ENCODE data around the gene IRF9. TPM values are rescaled to one million over a fixed set of nuclear protein-coding genes. Genes with fewer than 3 reads are reported as not detected.

IRF9 gene
- total and polyA plus RNA-seq, 2 of the 13 experiments (the other 11 are each of a cell fraction or from before 2014, with no cell fraction given), result 14.9 to 49.7 TPM

- peak; percentile 54 for TF ChIP-seq CTCF (CRISPR knock-in tag; IDR thresholded peaks at IDR 0.05)
- TF ChIP-seq CHD2 (IDR thresholded peaks at IDR 0.05; ENCODE audit: low read depth, low read length), result peak; percentile 49; the same call in 1 of the 2 replicates
- 0 out of 2 replicates have a peak, but pooled peaks have one; percentile 4 for TF ChIP-seq SOX13 (IDR thresholded peaks at IDR 0.05)
- peak in 1 of 2 experiments; percentile 55; a peak in 3 of 4 replicates for TF ChIP-seq SOX13 (CRISPR knock-in tag; conservative IDR thresholded peaks at IDR 0.05 in 1 of 2, IDR thresholded peaks at IDR 0.05 in 1 of 2)
- TF ChIP-seq ZNF263 (CRISPR knock-in tag; IDR thresholded peaks at IDR 0.05), result peak; percentile 80
- TF ChIP-seq ZKSCAN8 (CRISPR knock-in tag; IDR thresholded peaks at IDR 0.05; ENCODE audit: borderline replicate concordance), result peak; percentile 93; the same call in 1 of the 2 replicates
- peak; percentile 90 for TF ChIP-seq MAF1 (CRISPR knock-in tag; IDR thresholded peaks at IDR 0.05; ENCODE audit: borderline replicate concordance)
- peak; percentile 99; the same call in 1 of the 2 replicates for TF ChIP-seq IKZF5 (CRISPR knock-in tag; IDR thresholded peaks at IDR 0.05)
- peak; percentile 67; the same call in 1 of the 2 replicates for TF ChIP-seq TFE3 (CRISPR knock-in tag; IDR thresholded peaks at IDR 0.05)
- peak; percentile 92; the same call in 1 of the 2 replicates for TF ChIP-seq SNAPC5 (CRISPR knock-in tag; IDR thresholded peaks at IDR 0.05; ENCODE audit: borderline replicate concordance)
- no peak for TF ChIP-seq HHEX (CRISPR knock-in tag; IDR thresholded peaks at IDR 0.05)
- 0 out of 2 replicates have a peak, but pooled peaks have one; percentile 41 for TF ChIP-seq ZNF7 (CRISPR knock-in tag; IDR thresholded peaks at IDR 0.05)
- TF ChIP-seq ARNTL (CRISPR knock-in tag; IDR thresholded peaks at IDR 0.05), result peak; percentile 91
- peak; percentile 51 for TF ChIP-seq ZBTB26 (CRISPR knock-in tag; IDR thresholded peaks at IDR 0.05; ENCODE audit: borderline replicate concordance)
- peak; percentile 100 for TF ChIP-seq ZNF275 (CRISPR knock-in tag; IDR thresholded peaks at IDR 0.05; ENCODE audit: borderline replicate concordance)
- peak; percentile 99 for TF ChIP-seq ZBTB7B (CRISPR knock-in tag; IDR thresholded peaks at IDR 0.05)
- peak; percentile 20 for TF ChIP-seq ZBTB49 (CRISPR knock-in tag; IDR thresholded peaks at IDR 0.05; ENCODE audit: borderline replicate concordance)
- no peak for TF ChIP-seq FOXA1 (IDR thresholded peaks at IDR 0.05)
- TF ChIP-seq FOXA1 (CRISPR knock-in tag; IDR thresholded peaks at IDR 0.05), result peak; percentile 5; the same call in 1 of the 2 replicates
Measured at GRCh38 chr14:24195186-24196070, 34.4 kb downstream of the IRF9 start, which contains the start of gene TM9SF1 (continued).

Data from HepG2 (cell line).